Stimulated activated CD4-positive, alpha-beta T cell treated with anti-CD3 and anti-CD28 coated beads, Interleukin-12 subunit alpha, Interleukin-12 subunit beta, amount 100 ng/mL, for 4 hours (primary cell): ENCODE measurements around the gene IKZF3.
A peak's percentile ranks its signal among the peaks of the same experiment; 100 is the strongest.
"Not testable (repeated sequence)": the region's sequence is repeated elsewhere in the genome, so short reads cannot be mapped to it uniquely, and the experiment has no call there.

ENCODE experiments used
- DNase-seq: peaks from one replicate; pipeline ENCODE4 v3.0.0-alpha.2; 2020

The IKZF3 gene

DNA sequence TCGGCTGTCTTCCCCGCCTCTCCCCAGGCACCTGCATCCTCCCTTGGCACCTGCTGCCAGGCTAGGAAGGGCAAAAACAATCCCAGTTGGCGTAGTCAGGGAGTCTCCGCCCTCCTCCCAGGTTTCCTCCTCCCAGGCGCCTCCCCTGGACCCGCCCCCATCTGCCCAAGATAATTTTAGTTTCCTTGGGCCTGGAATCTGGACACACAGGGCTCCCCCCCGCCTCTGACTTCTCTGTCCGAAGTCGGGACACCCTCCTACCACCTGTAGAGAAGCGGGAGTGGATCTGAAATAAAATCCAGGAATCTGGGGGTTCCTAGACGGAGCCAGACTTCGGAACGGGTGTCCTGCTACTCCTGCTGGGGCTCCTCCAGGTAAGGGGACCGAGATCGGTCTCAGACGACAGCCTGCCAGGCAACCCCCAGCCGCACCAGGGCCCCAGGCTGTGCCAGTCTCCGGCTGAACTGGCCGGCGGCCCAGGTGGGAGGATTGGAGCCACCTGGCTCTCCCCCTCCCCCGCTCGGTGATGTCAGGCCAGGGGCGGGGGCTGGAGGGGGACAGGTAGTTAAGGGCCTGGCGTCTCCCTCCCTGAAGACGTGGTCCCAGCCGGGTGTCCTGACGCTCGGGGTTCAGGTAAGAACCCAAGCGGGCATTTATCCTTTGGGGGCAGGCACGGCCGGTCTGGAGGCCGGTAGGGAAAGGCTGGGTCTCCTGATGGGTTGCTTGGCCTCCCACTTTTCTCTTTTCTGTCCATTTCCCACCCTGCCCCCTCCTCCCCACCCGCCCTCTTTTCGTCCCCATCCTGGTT is 126.1 kb downstream of the IKZF3 start, which contains the start of gene GRB7:
Gene GRB7, plus strand, starts transcription at position 179 of the 808 bp plus-strand sequence. CDS start 4,364 bp downstream, outside the sequence.
- no peak for DNase-seq

DNA sequence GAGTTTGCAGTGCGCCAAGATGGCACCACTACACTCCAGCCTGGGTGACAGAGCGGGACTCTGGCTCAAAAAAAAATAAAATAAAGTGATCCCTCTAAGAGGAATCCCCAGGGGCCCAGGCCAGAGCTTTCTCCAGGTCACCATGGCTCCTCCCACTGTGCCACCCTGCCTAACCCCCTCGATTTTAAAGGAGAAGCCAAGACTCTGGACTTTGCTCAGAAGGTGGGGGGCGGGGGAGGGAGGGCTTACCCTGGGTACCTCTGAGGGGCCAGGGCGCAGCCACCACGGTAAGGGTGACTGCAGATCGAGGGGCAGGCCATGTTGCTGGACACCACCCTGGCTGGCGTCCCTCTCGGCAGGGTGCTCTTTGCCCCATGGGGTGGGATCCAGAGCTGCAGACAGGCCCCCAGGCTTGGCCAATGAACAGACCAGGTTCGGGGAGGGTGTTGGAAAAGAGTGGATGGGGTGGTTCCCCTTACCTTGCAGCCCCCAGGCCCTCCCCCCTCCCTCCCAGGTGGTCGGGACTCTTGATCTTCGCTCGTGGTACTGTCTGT is 126.8 kb downstream of the IKZF3 start:
- DNase-seq = no peak

DNA sequence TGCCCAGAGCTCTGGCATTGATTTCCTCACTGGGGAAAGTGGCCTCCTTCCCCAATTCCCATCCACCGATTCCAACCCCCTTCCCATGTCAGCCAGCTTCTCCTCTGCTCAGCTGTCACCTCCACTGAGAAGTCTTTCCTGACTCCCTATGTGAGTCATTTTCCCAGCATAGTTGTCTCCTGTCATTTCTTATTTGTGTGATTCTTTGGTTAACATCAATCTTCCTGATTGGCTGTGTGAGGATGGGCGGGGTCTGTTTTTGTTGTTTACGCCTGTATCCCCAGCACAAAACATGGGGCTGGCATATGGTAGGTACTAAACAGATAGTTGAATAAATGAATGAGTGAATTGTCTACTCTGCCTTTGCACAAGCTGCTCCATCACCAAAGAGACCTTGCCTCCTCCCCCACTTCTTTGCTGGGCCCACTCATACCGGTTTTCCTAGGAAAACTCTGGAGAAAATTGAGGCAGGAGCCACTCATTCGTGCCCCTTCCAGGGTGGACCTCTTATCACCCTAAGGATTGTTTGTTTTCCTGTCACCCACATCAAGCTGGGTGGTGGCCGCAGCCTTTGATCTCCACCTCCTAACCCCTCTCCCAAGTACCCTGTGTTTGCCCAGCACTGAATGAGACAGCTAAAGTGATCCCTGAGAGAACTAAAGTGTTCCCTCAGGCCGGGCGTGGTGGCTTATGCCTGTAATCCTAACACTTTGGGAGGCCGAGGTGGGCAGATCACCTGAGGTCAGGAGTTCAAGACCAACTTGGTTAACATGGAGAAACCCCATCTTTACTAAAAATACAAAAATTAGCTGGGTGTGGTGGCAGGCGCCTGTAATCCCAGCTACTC is 127.6 kb downstream of the IKZF3 start:
- DNase-seq = no peak

DNA sequence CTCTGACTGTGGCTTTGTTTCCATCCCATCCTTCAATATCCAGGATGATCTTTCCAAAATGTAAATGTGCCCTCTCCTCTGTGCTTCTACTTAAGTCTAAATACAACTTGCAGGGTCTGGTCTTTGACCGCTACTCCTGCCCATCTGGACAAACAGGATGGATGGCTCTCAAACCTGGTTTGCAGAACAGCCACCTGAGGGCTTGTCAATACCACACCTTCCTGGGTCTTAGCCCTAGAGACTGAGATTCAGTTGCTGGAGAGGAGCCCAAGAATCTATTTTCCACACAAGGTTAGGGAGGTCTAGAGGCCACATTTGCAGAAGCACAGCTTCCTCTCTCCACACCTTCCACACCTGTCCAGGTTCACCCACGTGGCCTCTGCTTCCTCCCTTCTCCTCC is 128.2 kb downstream of the IKZF3 start:
- no peak for DNase-seq

DNA sequence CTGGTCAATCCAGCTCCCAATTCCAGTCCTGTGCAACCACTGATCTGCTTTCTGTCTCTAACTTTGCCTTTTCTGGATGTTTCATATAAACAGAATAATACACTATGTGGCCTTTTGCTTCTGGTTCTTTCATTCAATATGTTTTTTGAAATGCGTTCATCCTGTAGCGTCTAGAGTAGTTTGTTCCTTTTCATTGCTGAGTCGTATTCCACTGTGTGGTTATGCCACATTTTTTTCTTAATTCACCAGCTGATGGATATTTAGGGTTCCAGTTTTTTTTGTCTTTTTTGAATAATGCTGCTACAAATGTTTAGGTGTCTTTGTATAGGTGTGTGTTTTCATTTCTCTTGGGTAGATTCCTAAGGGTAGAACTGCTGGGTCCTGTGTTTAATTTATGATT is 131.5 kb downstream of the IKZF3 start:
- DNase-seq = no peak

DNA sequence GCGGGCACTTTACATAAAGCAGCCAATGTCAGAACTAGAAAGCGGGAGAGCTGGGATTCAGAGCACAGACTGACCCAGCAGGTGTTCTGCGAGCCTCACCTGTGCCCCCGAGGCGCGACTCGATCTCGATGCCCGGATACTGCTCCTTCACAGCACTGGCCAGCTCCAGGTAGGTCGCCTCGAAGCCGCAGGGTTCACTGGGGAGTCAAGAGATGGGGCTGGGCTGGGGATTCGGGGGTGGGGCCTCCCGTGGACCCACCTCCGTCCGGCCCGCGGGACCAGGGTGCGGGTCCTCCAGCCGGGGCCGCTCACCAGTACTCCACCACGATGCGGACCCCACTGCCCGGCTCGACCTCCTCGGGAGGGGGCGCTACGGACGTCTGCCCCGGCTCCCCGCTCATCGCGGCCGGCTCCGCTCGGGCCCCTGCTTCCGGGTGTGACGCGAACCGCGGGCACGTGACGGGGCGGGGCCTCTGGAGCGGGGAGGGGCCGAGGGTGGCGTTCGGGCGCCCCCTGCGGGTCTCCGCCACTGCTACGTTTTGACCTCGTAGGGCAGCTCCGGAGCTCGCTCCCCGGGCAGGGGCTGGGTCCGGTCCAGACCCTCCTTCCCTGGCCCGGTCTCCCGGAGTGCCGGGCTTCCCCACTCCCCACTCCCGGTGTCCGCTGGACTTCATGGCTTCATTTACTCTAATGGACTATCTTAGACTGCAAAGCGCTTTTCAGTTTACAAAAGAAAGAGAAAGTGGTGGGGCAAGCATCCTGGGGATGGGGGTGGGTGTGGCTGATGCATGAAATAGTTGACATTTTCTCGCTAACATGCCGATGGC is 133.8 kb downstream of the IKZF3 start, which contains the start of gene MIEN1:
Gene MIEN1, minus strand, starts transcription at position 438 of the 827 bp plus-strand sequence. Its CDS starts 37 bp downstream, at position 401.
- peak; percentile 96 for DNase-seq

DNA sequence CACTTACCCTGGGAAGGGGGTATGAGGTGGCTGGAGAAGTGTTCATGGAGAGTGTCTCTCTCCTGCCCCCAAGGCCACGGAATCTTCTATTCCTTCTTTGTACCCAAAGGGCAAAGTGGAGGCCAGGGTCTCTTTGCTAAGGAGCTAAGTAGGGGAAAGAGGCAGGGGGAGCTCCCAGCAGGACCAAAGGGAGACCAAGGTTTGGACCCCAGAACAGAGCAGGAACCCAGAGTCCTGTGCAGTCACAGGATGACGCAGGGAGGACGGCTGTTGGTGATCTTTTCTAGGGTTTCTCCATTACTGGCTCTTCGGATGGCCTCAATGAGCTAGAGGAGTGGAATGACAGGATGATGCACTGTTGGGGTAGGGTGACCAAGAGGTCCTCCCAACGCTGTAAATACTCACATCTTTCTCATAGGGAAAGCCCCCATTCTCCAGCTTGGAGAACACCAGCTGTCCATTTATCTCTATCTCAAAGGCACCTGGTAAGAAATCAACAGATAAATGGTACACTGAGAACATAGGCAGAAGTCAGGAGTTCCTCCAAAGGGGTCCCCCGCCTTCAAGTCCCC is 134.7 kb downstream of the IKZF3 start:
- DNase-seq = no peak

DNA sequence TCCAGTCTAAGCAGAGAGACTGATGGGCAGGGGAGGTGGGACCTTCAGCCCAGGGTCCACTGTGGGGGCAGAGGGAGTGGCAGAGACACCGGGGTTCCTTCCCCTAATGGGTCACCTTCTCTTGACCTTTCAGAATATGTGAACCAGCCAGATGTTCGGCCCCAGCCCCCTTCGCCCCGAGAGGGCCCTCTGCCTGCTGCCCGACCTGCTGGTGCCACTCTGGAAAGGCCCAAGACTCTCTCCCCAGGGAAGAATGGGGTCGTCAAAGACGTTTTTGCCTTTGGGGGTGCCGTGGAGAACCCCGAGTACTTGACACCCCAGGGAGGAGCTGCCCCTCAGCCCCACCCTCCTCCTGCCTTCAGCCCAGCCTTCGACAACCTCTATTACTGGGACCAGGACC is 136.6 kb downstream of the IKZF3 start:
- no peak for DNase-seq

DNA sequence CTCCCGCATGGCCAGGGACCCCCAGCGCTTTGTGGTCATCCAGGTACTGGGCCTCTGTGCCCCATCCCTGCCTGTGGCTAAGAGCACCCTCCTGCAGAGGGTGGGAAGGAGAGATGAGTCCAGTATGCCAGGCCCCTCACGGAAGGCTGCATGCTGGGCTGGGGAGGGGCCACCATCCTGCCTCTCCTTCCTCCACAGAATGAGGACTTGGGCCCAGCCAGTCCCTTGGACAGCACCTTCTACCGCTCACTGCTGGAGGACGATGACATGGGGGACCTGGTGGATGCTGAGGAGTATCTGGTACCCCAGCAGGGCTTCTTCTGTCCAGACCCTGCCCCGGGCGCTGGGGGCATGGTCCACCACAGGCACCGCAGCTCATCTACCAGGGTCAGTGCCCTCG is 137.5 kb downstream of the IKZF3 start:
- no peak for DNase-seq

DNA sequence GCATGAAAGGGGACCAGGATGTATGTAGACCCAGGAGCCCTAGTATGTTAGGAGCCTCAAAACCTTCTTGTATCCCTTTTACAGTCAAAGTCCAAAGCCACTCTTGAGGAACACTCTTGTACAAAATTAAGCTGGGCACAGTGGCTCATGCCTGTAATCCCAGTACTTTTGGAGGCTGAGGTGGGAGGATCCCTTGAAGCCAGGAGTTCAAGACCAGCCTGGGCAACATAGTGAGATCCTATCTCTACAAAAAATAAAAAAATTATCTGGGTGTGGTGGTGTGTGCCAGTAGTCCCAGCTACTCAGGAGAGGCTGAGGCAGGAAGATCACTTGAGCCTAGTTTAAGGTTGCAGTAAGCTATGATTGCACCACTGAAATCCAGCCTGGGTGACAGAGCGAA is 138.2 kb downstream of the IKZF3 start:
- DNase-seq = not testable (repeated sequence)

DNA sequence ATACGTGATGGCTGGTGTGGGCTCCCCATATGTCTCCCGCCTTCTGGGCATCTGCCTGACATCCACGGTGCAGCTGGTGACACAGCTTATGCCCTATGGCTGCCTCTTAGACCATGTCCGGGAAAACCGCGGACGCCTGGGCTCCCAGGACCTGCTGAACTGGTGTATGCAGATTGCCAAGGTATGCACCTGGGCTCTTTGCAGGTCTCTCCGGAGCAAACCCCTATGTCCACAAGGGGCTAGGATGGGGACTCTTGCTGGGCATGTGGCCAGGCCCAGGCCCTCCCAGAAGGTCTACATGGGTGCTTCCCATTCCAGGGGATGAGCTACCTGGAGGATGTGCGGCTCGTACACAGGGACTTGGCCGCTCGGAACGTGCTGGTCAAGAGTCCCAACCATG is 139.4 kb downstream of the IKZF3 start:
- DNase-seq = no peak

DNA sequence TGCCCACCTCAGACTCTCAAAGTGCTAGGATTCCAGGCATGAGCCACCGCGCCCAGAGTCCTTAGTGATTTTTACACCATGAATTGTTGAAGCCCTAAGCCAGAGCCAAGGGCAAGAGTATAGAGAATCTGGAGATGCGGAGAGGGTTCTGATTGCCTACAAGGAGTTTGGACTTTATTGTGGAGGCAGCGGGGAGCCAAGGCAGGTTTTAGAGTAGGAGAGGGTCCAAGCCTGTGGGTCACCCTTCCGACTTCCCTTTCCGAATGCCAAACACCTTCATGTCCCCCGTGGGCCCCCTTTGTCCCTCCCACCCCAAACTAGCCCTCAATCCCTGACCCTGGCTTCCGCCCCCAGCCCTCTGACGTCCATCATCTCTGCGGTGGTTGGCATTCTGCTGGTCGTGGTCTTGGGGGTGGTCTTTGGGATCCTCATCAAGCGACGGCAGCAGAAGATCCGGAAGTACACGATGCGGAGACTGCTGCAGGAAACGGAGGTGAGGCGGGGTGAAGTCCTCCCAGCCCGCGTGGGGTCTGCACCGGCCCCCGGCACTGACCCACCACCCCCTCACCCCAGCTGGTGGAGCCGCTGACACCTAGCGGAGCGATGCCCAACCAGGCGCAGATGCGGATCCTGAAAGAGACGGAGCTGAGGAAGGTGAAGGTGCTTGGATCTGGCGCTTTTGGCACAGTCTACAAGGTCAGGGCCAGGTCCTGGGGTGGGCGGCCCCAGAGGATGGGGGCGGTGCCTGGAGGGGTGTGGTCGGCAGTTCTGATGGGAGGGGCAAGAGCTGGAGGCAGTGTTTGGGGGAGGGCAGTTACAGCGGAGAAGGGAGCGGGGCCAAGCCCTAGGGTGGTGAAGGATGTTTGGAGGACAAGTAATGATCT is 140.9 kb downstream of the IKZF3 start:
- no peak for DNase-seq

DNA sequence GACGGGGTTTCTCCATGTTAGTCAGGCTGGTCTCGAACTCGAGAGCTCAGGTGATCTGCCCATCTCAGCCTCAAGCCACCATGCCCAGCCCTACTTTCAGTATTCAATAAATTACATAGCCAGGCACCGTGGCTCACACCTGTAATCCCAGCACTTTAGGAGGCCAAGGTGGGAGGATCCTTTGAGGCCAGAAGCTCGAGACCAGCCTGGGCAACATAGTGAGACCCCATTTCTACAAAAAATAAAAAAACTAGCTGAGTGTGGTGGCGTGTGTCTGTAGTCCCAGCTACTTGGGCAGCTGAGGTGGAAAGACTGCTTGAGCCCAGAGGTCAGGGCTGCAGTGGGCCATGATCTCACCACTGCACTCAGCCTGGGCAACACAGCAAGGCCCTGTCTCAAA is 142.0 kb downstream of the IKZF3 start:
- DNase-seq = no peak

DNA sequence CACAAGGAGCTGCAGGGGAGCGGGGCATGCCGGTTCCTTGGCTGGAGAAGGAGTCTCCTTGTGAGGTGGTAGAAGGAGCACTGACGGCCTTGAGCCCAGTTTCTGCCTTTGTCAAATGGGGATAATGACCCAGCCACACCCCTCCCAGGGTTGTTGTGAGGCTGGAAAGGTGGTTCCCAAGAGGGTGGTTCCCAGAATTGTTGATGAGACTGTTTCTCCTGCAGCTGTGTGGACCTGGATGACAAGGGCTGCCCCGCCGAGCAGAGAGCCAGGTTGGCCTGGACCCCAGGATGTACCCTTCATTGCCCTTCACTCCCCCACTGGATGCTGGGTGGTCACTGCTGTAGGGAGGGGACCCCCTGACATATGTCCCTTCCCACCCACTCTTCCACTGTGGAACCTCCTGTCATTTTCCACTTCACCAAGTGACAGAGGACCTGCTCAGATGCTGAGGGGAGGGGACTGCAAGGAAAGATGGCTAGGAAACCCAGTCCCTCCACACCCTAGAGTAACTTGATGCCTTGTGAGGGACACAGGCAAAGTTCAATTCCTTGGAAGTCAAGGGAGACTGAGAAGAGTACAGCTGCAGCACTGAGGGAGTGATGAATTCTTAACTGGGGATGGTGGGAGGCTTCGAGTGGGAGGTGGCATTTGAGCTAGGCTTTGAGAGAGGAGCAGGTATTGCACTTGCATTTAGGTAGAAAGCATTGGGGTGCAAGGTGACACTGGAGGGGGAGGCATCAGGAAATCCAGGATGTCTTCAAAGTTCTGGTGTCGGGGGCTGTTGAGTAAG is 144.4 kb downstream of the IKZF3 start:
- DNase-seq = no peak

DNA sequence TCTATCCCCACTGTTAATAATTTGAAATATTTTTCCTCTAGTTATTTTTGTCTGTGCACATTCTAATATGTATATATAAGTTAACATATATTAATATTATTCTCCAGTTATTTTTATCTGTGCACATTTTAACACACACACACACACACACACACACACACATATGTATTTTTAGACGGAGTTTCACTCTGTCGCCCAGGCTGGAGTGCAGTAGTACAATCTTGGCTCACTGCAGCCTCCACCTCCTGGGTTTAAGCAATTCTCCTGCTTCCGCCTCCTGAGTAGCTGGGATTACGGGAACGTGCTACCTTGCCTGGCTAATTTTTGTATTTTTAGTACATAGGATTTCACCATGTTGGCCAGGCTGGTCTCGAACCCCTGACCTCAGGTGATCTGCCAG is 146.5 kb downstream of the IKZF3 start:
- no peak for DNase-seq

DNA sequence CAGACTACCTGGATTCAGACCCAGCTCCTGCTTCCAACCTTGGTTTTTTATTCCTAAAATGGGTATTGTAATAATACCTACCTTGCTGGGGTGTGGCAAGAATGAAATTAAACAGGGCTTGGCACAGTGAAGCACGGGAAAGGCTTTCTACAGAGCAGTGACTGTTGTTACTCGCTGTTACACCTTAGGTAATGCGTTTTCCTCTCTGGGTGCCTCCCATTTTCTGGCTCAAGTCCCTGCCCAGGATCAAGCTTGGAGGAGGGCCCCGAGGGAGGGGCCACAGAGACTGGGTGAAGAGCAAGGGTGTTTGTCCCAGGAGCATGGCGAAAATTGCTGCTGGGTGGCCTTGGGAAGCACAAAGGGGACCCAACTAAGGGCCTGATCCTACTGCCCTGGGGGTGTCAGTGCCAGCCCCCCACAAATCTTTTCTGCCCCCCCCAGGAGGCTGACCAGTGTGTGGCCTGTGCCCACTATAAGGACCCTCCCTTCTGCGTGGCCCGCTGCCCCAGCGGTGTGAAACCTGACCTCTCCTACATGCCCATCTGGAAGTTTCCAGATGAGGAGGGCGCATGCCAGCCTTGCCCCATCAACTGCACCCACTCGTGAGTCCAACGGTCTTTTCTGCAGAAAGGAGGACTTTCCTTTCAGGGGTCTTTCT is 147.1 kb downstream of the IKZF3 start:
- no peak for DNase-seq

DNA sequence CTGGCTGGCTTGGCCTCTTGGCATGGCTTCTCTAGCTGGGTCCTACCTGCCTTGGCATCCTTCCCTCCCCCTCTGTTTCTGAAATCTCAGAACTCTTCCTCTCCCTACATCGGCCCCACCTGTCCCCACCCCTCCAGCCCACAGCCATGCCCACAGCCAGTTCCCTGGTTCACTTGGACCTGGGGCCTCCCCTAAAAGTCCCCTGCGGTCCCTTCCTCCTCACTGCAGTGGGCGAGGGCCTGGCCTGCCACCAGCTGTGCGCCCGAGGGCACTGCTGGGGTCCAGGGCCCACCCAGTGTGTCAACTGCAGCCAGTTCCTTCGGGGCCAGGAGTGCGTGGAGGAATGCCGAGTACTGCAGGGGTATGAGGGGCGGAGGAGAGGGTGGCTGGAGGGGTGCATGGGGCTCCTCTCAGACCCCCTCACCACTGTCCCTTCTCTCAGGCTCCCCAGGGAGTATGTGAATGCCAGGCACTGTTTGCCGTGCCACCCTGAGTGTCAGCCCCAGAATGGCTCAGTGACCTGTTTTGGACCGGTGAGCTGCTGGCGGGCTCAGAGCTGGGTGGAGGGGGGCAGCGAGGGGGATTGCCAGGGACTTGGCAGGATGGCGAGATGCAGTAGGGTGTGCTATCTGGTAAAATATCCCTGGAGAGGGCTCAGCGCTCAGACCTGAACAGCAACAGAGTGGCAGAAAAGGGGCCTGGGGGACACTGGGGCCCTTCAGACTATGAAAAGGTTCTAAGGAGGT is 147.9 kb downstream of the IKZF3 start:
- DNase-seq = no peak

DNA sequence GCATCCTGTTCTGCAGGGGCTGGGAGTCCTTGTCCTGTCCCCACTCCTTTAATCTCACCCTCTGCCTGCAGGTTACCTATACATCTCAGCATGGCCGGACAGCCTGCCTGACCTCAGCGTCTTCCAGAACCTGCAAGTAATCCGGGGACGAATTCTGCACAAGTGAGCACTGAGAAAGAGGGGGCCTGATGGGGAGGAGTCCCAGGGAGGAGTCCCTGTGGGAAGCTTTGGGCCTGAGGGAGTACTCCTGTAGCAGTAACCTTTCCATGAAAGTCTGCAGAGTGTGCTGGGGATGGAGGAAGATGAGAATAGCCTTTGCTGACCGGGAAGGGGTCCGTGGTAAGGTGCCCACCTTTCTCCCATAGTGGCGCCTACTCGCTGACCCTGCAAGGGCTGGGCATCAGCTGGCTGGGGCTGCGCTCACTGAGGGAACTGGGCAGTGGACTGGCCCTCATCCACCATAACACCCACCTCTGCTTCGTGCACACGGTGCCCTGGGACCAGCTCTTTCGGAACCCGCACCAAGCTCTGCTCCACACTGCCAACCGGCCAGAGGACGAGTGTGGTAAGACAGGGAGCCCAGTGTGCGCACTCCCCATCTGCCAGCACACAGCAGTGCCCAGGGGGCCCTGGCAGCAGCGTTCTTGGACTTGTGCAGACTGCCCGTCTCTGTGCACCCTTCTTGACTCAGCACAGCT is 148.6 kb downstream of the IKZF3 start:
- DNase-seq = no peak
